GM21526 (cell line): Measurements from ENCODE around the gene SRPRA.
"Not testable (repeated sequence)": the region's sequence is repeated elsewhere in the genome, so short reads cannot be mapped to it uniquely, and the experiment has no call there.

Source experiments
- ATAC-seq: cut with Tn5 transposase; IDR thresholded peaks from one replicate; pipeline ENCODE4 v1.9.1; 2021; ENCODE audit warnings: moderate library complexity; ENCODE audit not compliant: unreplicated experiment, low FRiP score

SRPRA gene

GRCh38 chr11:126288237-126288636 lies 19.5 kb upstream of the SRPRA start:
- no peak for ATAC-seq

GRCh38 chr11:126284829-126285228 lies 16.1 kb upstream of the SRPRA start:
- peak; percentile 42 for ATAC-seq

- peak; percentile 60 for ATAC-seq
Observed at GRCh38 chr11:126282736-126283591, 14.3 kb upstream of the SRPRA start, which contains the start of gene TIRAP. TSS of gene TIRAP (plus strand) at chr11:126283093. CDS start at chr11:126290895, 7,802 bp downstream.

- no peak for ATAC-seq
Observed at GRCh38 chr11:126282361-126282735, 13.7 kb upstream of the SRPRA start.

GRCh38 chr11:126281666-126282175 lies 13.0 kb upstream of the SRPRA start:
- ATAC-seq = no peak

- no peak for ATAC-seq
Observed at GRCh38 chr11:126281245-126281644, 12.6 kb upstream of the SRPRA start.

- no peak for ATAC-seq
Observed at GRCh38 chr11:126280595-126280994, 11.9 kb upstream of the SRPRA start.

GRCh38 chr11:126279191-126279590 lies 10.5 kb upstream of the SRPRA start:
- ATAC-seq = no peak

GRCh38 chr11:126277780-126278179 lies 9.1 kb upstream of the SRPRA start:
- no peak for ATAC-seq

GRCh38 chr11:126277322-126277721 lies 8.6 kb upstream of the SRPRA start:
- no peak for ATAC-seq

- no peak for ATAC-seq
Observed at GRCh38 chr11:126268361-126268707, 361 bp downstream of the SRPRA start.

- ATAC-seq = no peak
Observed at GRCh38 chr11:126267650-126268049, 1.0 kb downstream of the SRPRA start.

- ATAC-seq = no peak
Observed at GRCh38 chr11:126265811-126266210, 2.9 kb downstream of the SRPRA start.

GRCh38 chr11:126263489-126263888 lies 5.2 kb downstream of the SRPRA start:
- ATAC-seq = no peak

- ATAC-seq = no peak
Observed at GRCh38 chr11:126262216-126262615, 6.5 kb downstream of the SRPRA start.

GRCh38 chr11:126257764-126258163 lies 10.9 kb downstream of the SRPRA start:
- no peak for ATAC-seq

GRCh38 chr11:126257144-126257543 lies 11.6 kb downstream of the SRPRA start:
- ATAC-seq = no peak

GRCh38 chr11:126256216-126256615 lies 12.5 kb downstream of the SRPRA start:
- ATAC-seq = no peak

GRCh38 chr11:126255507-126255906 lies 13.2 kb downstream of the SRPRA start:
- ATAC-seq = not testable (repeated sequence)

- ATAC-seq = no peak
Observed at GRCh38 chr11:126254819-126255218, 13.9 kb downstream of the SRPRA start.

- no peak for ATAC-seq
Observed at GRCh38 chr11:126253265-126253664, 15.4 kb downstream of the SRPRA start.

GRCh38 chr11:126246636-126247035 lies 22.1 kb downstream of the SRPRA start:
- no peak for ATAC-seq
